OCI-LY7 (cell line): Measurements from ENCODE around the gene CAND1.

Experiments used
- CTCF ChIP-seq: fragments of 200-600 bp; sonication (generic); conservative IDR thresholded peaks from 2 replicates; pipeline ENCODE4 v1.5.1; 2014; ENCODE audit warnings: mild to moderate bottlenecking, antibody characterized with exemption, low read length, moderate library complexity, mixed read lengths
- EZH2phosphoT487 ChIP-seq: fragments of 200-600 bp; sonication (generic); IDR thresholded peaks from 2 replicates; pipeline ENCODE4 v1.6.1; 2018; ENCODE audit warnings: low read depth, borderline replicate concordance, mild to moderate bottlenecking, mixed run types, antibody characterized with exemption, low read length, moderate library complexity, mixed read lengths

GRCh38 chr12:67256649-67257048 is 12.5 kb upstream of the CAND1 start:
- TF ChIP-seq CTCF (no peak), EZH2phosphoT487 (no peak)
